GM10248 (cell line): ENCODE measurements around the gene PLIN1.

Source experiments
- CTCF ChIA-PET: fragments of 300-600 bp; sonication (Branson Sonifier 250); formaldehyde crosslinking; extraction: SDS; loops from one replicate; lab custom pipeline; 2021; ENCODE audit warnings: antibody characterized with exemption; lab: Yijun Ruan, JAX
- POLR2A ChIA-PET: fragments of 350-650 bp; sonication (Branson Sonifier 250); formaldehyde crosslinking; extraction: SDS; loops from one replicate; lab custom pipeline; 2020; ENCODE audit warnings: antibody characterized with exemption; lab: Yijun Ruan, JAX
- DNase-seq: peaks from one replicate; pipeline ENCODE4 v3.0.0; 2012; ENCODE audit errors: extremely low spot score
- CTCF ChIP-seq: IDR thresholded peaks from 2 replicates; pipeline ENCODE4 v1.5.1; 2012; ENCODE audit warnings: mild to moderate bottlenecking, low read depth; ENCODE audit errors: extremely low read depth, missing control alignments, control extremely low read depth

PLIN1 gene

GRCh38 chr15:89665449-89666181 lies 13.6 kb downstream of the PLIN1 start:
- peak; percentile 58 for DNase-seq
- CTCF ChIA-PET, result interaction anchor here (1.2 to 5.4 kb wide), 3 partner anchors 7 to 75 kb away, joined by 3 to 20 read pairs (median 5); no protein-coding TSS in a partner anchor
- POLR2A ChIA-PET, result no interaction called here
- TF ChIP-seq CTCF, result no peak

- DNase-seq, result no peak
- ChIA-PET POLR2A (no interaction called here), CTCF (interaction anchor here (1.1 to 5.4 kb wide), 4 partner anchors 8 to 76 kb away, joined by 3 to 20 read pairs (median 4); no protein-coding TSS in a partner anchor)
- TF ChIP-seq CTCF, result no peak
Observed at GRCh38 chr15:89664441-89665350, 14.5 kb downstream of the PLIN1 start.

GRCh38 chr15:89662893-89663626 lies 16.1 kb downstream of the PLIN1 start:
- ChIA-PET POLR2A (no interaction called here), CTCF (interaction anchor here (0.8 to 5.4 kb wide), 3 partner anchors 10 to 38 kb away, joined by 3 to 20 read pairs (median 6); no protein-coding TSS in a partner anchor)
- TF ChIP-seq CTCF, result no peak
- DNase-seq, result no peak

GRCh38 chr15:89660556-89660955 lies 18.6 kb downstream of the PLIN1 start:
- CTCF ChIA-PET, result interaction anchor here (1.3 to 5.4 kb wide), 2 partner anchors 11 to 15 kb away, joined by 3 to 36 read pairs; no protein-coding TSS in a partner anchor
- POLR2A ChIA-PET, result no interaction called here
- no peak for DNase-seq
- no peak for TF ChIP-seq CTCF

- ChIA-PET CTCF (interaction anchor here (1.2 to 5.4 kb wide), 3 partner anchors 13 to 215 kb away, joined by 3 to 36 read pairs (median 11); no protein-coding TSS in a partner anchor), POLR2A (no interaction called here)
- DNase-seq, result no peak
- no peak for TF ChIP-seq CTCF
Observed at GRCh38 chr15:89659295-89659694, 19.9 kb downstream of the PLIN1 start.
